ENCODE results near the gene DYNLL2.

DYNLL2 gene

DNA sequence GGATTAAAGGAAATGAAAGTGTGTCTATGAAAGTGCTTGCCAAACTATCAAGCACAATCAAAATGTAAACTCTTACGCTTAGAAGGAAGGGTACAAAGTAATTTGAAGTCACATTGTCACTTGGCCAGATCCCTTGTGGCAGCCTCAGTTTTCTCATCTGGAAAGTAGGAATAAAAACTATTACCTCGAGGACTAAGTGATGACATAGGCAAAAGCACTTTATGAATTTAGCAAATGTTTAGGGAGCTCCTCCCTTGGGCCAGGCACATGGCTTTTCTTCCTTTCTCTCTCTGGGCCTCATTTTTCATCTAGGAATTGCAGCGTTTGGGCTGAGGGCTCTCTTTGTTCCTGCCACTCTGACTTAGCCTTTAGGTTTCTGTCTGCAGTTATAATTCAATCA lies 28.5 kb downstream of the DYNLL2 start:
- DNase-seq (ENCODE audit: extremely low read depth, low read depth): no peak
- TF ChIP-seq, protein P1, sequence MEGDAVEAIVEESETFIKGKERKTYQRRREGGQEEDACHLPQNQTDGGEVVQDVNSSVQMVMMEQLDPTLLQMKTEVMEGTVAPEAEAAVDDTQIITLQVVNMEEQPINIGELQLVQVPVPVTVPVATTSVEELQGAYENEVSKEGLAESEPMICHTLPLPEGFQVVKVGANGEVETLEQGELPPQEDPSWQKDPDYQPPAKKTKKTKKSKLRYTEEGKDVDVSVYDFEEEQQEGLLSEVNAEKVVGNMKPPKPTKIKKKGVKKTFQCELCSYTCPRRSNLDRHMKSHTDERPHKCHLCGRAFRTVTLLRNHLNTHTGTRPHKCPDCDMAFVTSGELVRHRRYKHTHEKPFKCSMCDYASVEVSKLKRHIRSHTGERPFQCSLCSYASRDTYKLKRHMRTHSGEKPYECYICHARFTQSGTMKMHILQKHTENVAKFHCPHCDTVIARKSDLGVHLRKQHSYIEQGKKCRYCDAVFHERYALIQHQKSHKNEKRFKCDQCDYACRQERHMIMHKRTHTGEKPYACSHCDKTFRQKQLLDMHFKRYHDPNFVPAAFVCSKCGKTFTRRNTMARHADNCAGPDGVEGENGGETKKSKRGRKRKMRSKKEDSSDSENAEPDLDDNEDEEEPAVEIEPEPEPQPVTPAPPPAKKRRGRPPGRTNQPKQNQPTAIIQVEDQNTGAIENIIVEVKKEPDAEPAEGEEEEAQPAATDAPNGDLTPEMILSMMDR (IDR thresholded peaks at IDR 0.05; ENCODE audit: low read depth, low read length, missing control alignments): no peak
- H3K4me3 ChIP-seq (replicated peaks; ENCODE audit: low read depth, low read length): no peak overlapping the region

DNA sequence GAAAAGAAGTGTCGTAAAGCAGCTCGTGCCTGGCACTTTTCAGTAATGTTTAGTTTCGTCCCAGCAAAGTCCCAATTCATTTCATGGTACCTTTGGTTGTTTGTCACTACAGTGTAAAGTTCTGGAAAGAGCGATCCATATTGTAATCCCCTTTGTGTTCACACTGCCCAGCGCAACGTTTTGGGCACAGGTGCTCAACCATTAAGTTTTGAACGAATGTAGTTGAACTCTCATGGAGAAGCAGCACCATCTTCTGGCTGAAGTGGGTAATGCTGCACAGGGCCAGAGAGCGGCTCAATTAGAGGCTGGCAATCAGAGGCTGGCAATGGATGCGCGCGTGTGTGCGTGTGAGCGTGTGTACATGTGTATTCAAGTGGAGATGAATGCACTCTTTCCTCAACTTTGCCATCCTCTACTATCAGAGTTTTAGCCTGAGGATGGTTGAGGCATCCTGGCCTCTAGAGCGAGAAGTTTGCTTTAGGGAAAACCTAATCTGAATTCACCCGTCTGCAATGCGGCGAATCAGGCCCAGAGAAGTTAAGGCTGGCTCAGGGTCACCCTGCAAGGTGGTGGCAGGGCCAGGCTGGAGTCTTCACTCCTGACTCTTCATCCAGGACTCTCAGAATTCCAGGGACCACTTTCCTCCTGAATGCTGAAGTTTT lies 29.9 kb downstream of the DYNLL2 start:
- H3K4me3 ChIP-seq (replicated peaks; ENCODE audit: low read depth, low read length): no peak overlapping the region
- DNase-seq (ENCODE audit: extremely low read depth, low read depth): peak; percentile 54
- TF ChIP-seq, protein P1 (IDR thresholded peaks at IDR 0.05; ENCODE audit: low read depth, low read length, missing control alignments): peak; percentile 95

DNA sequence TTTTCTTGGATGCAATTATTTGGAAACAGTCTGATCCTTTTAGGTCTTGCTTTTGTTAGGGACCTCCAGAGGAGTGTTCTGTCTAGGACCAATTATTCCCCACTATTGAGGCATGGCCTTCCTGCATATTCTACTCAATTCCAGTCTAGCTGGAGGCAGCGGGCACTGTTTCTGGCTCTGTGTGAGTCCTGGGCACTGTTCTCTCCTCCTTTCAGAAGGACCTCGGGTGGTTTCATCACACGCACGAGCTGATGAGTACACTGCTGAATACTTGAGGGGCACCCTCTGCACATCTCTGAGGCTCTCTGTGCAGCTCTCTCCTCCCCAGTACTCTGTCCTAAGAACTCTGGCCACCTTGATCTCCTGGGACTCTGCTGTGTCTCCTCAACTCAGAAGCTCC lies 30.7 kb downstream of the DYNLL2 start:
- no peak for DNase-seq (ENCODE audit: extremely low read depth, low read depth)
- TF ChIP-seq, protein P1 (IDR thresholded peaks at IDR 0.05; ENCODE audit: low read depth, low read length, missing control alignments): no peak
- no peak overlapping the region for H3K4me3 ChIP-seq (replicated peaks; ENCODE audit: low read depth, low read length)

GRCh38 chr17:58117382-58117781 lies 34.2 kb downstream of the DYNLL2 start:
- no peak for DNase-seq (ENCODE audit: extremely low read depth, low read depth)
- TF ChIP-seq, protein P1 (IDR thresholded peaks at IDR 0.05; ENCODE audit: low read depth, low read length, missing control alignments): no peak

GRCh38 chr17:58119491-58119890 lies 36.3 kb downstream of the DYNLL2 start:
- TF ChIP-seq, protein P1 (IDR thresholded peaks at IDR 0.05; ENCODE audit: low read depth, low read length, missing control alignments): no peak

More at GRCh38 chr17:58117382-58117781, 34.2 kb downstream of the DYNLL2 start:
- no peak overlapping the region for H3K4me3 ChIP-seq (replicated peaks; ENCODE audit: low read depth, low read length)

DNA sequence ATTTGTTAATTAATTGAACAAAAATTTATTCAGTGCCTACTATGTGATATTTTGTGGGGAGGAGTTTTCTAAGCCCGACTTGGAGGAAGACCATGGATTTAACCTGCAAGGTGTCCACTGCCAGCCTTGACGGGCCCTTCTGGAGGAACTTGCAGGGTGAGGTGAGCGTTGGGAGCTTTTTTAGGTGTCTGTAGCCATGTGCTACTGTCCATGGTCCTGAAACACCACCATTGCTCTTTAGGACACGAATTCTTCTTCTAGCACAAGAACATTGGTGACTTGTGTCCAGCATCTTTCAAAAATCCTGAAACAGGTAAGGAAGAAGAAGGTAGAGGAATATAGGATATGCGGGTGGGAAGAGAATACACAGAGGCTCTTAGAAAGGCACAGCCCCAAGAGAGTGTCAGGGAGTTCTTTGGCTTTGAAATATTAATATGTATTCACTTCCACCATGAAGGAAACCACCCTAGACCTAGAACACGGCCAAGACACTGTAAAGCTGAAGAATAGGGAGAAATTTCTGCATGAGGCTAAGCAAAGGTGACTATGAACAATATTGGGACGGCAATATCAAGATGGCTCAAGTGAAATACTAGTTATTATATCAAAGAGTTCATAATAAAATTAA lies 37.1 kb downstream of the DYNLL2 start:
- DNase-seq (ENCODE audit: extremely low read depth, low read depth): peak; percentile 32
- TF ChIP-seq, protein P1 (IDR thresholded peaks at IDR 0.05; ENCODE audit: low read depth, low read length, missing control alignments): no peak
- no peak overlapping the region for H3K4me3 ChIP-seq (replicated peaks; ENCODE audit: low read depth, low read length)

More at GRCh38 chr17:58119491-58119890, 36.3 kb downstream of the DYNLL2 start:
- H3K4me3 ChIP-seq (replicated peaks; ENCODE audit: low read depth, low read length): no peak overlapping the region
- no peak for DNase-seq (ENCODE audit: extremely low read depth, low read depth)

All from HFF-Myc (cell line).